Tibial nerve (tissue), 4 donors: ENCODE measurements around the gene NAA25. TPM values are rescaled to one million over a fixed set of nuclear protein-coding genes. Genes with fewer than 3 reads are reported as not detected.
"Not testable (repeated sequence)": the region's sequence is repeated elsewhere in the genome, so short reads cannot be mapped to it uniquely, and the experiment has no call there.

Experiments
- DNase-seq, 2 donors: peaks; one replicate each; pipeline ENCODE4 v3.0.0-alpha.2; 2019; ENCODE audit warnings: low spot score in 2 of 2
- H3K27ac ChIP-seq, 4 donors: fragments of 200-600 bp; sonication (generic) in 3 of 4; one replicate each; pipeline ENCODE4 v1.5.1; 2017 to 2019; ENCODE audit warnings: mild to moderate bottlenecking in 1 of 4
- H3K27me3 ChIP-seq, 2 donors: fragments of 200-600 bp; sonication (generic) in 1 of 2; one replicate each; pipeline versions ENCODE4 v1.5.1 to v1.6.0; 2017 to 2019
- H3K36me3 ChIP-seq, 3 donors: fragments of 200-600 bp; sonication (generic); one replicate each; pipeline ENCODE4 v1.5.1; 2018 to 2019
- H3K4me1 ChIP-seq, 4 donors: fragments of 200-600 bp; sonication (generic) in 3 of 4; one replicate each; pipeline ENCODE4 v1.5.1; 2017 to 2019
- H3K4me3 ChIP-seq, 4 donors: fragments of 200-600 bp; sonication (generic) in 3 of 4; one replicate each; pipeline ENCODE4 v1.5.1; 2017 to 2019; ENCODE audit warnings: mild to moderate bottlenecking in 1 of 4, moderate library complexity in 1 of 4
- H3K9me3 ChIP-seq, 4 donors: fragments of 200-600 bp; sonication (generic) in 3 of 4; one replicate each; pipeline ENCODE4 v1.5.1; 2017 to 2019
- CTCF ChIP-seq, 5 experiments: fragments of 200-600 bp in 3 of 5; fragments of 450-650 bp in 2 of 5; sonication (generic) in 3 of 5; IDR thresholded peaks; one replicate each; pipeline ENCODE4 v1.5.1; 2016 to 2019; ENCODE audit warnings: antibody characterized with exemption in 5 of 5, mild to moderate bottlenecking in 3 of 5, moderate library complexity in 2 of 5
- EP300 ChIP-seq, 2 donors: sonication (generic); formaldehyde crosslinking; IDR thresholded peaks; one replicate each; pipeline ENCODE4 v1.6.1; 2017; ENCODE audit warnings: antibody characterized with exemption in 2 of 2, mild to moderate bottlenecking in 1 of 2
- POLR2A ChIP-seq, 2 donors: fragments of 450-650 bp; IDR thresholded peaks; one replicate each; pipeline ENCODE4 v1.6.1; 2017; ENCODE audit warnings: antibody characterized with exemption in 2 of 2, mild to moderate bottlenecking in 2 of 2, moderate library complexity in 2 of 2
- WGBS, 2 donors: methylation state at CpG; one replicate each; pipeline ENCODE4 v1.1.5; 2018; 5-methylcytosine and 5-hydroxymethylcytosine counted together
- total RNA-seq, 4 donors: library from RNA; depleted of rRNA; stranded (reverse); fragments of >200 nt; gene quantifications; one replicate each; pipeline ENCODE4 v1.1.0, GENCODE V29; 2016

NAA25 gene
- total RNA-seq, 4 donors from 2014 or later: 22.7 to 40.4 (median 34.2) TPM

GRCh38 chr12:112117685-112118084 lies 9.1 kb upstream of the NAA25 start:
- no peak for DNase-seq
- H3K27me3 ChIP-seq: no peaks in the 10 kb centered on the region
- H3K27ac ChIP-seq: peak overlapping the region in 1 of 4 donors; percentile 64
- no peaks in the 10 kb centered on the region for H3K9me3 ChIP-seq
- H3K4me3 ChIP-seq: no peak overlapping the region
- no peaks in the 10 kb centered on the region for H3K36me3 ChIP-seq
- TF ChIP-seq POLR2A (IDR thresholded peaks at IDR 0.05) (no peak), CTCF (IDR thresholded peaks at IDR 0.05) (no peak), EP300 (IDR thresholded peaks at IDR 0.05) (no peak)
- WGBS, 2 donors: 91 to 92% methylated on average over 8 of the region's 8 CpGs
- H3K4me1 ChIP-seq: peaks cover 0 to 36% (median 11%) of the 10 kb centered on the region in 4 donors

- Histone ChIP-seq H3K4me1 (peaks cover 0 to 23% (median 7%) of the 10 kb centered on the region in 4 donors), H3K9me3 (no peaks in the 10 kb centered on the region), H3K27me3 (no peaks in the 10 kb centered on the region), H3K4me3 (peak overlapping the region in 3 of 4 donors; percentile 1 to 23 (median 5)), H3K36me3 (no peaks in the 10 kb centered on the region), H3K27ac (peak overlapping the region; percentile 54 to 88 (median 72))
- TF ChIP-seq EP300 (IDR thresholded peaks at IDR 0.05) (no peak), POLR2A (IDR thresholded peaks at IDR 0.05) (peak in 1 of 2 donors; percentile 22)
- peak; percentile 27 to 56 for DNase-seq
- WGBS, 2 donors: 35 to 39% methylated on average over 7 of the region's 7 CpGs
Measured at GRCh38 chr12:112116232-112117060, 7.9 kb upstream of the NAA25 start.

GRCh38 chr12:112115259-112116045 lies 6.9 kb upstream of the NAA25 start:
- 91 to 92% methylated on average over 6 of the region's 6 CpGs for WGBS, 2 donors
- no peaks in the 10 kb centered on the region for H3K27me3 ChIP-seq
- H3K9me3 ChIP-seq: no peaks in the 10 kb centered on the region
- peaks cover 0 to 29% (median 7%) of the 10 kb centered on the region in 4 donors for H3K4me1 ChIP-seq
- no peak overlapping the region for H3K27ac ChIP-seq
- H3K36me3 ChIP-seq: no peaks in the 10 kb centered on the region
- TF ChIP-seq EP300 (IDR thresholded peaks at IDR 0.05): no peak
- no peak for TF ChIP-seq CTCF (IDR thresholded peaks at IDR 0.05)
- no peak for TF ChIP-seq POLR2A (IDR thresholded peaks at IDR 0.05)
- no peak overlapping the region for H3K4me3 ChIP-seq
- DNase-seq: no peak

GRCh38 chr12:112112409-112113133 lies 4.0 kb upstream of the NAA25 start:
- TF ChIP-seq CTCF (IDR thresholded peaks at IDR 0.05) (no peak), POLR2A (IDR thresholded peaks at IDR 0.05) (no peak), EP300 (IDR thresholded peaks at IDR 0.05) (no peak)
- DNase-seq: no peak

GRCh38 chr12:112111931-112112330 lies 3.3 kb upstream of the NAA25 start:
- DNase-seq: no peak
- Histone ChIP-seq H3K9me3 (no peaks in the 10 kb centered on the region), H3K4me3 (no peak overlapping the region), H3K4me1 (peaks cover 0 to 38% (median 17%) of the 10 kb centered on the region in 4 donors), H3K27me3 (no peaks in the 10 kb centered on the region), H3K27ac (no peak overlapping the region), H3K36me3 (no peaks in the 10 kb centered on the region)
- TF ChIP-seq CTCF (IDR thresholded peaks at IDR 0.05) (peak in 2 of 5 experiments; percentile 10 to 13), EP300 (IDR thresholded peaks at IDR 0.05) (no peak)
- 68% methylated on average over 5 of the region's 5 CpGs for WGBS, 2 donors

More at GRCh38 chr12:112112409-112113133, 4.0 kb upstream of the NAA25 start:
- Histone ChIP-seq H3K9me3 (no peaks in the 10 kb centered on the region), H3K4me3 (no peak overlapping the region), H3K36me3 (no peaks in the 10 kb centered on the region), H3K27me3 (no peaks in the 10 kb centered on the region), H3K4me1 (peaks cover 0 to 38% (median 13%) of the 10 kb centered on the region in 4 donors), H3K27ac (no peak overlapping the region)
- 90 to 94% methylated on average over 6 of the region's 6 CpGs for WGBS, 2 donors

GRCh38 chr12:112110787-112111662 lies 2.4 kb upstream of the NAA25 start:
- not testable (repeated sequence) for DNase-seq, H3K4me3 ChIP-seq, H3K27me3 ChIP-seq, H3K36me3 ChIP-seq, H3K9me3 ChIP-seq
- WGBS, 2 donors: 87 to 90% methylated on average over 20 of the region's 20 CpGs
- Histone ChIP-seq H3K4me1 (peaks cover 0 to 38% (median 16%) of the 10 kb centered on the region in 4 donors), H3K27ac (peak overlapping the region in 2 of 4 donors; percentile 95 to 99)
